HEK293T (cell line): ENCODE data around the gene PLBD1.

Experiments
- HDGF ChIP-seq: fragments of 450-650 bp; IDR thresholded peaks from 2 replicates; pipeline ENCODE4 v1.6.1; 2017; ENCODE audit warnings: antibody characterized with exemption, borderline replicate concordance
- TF ChIP-seq, protein P1 (sequence below): fragments of 450-650 bp; IDR thresholded peaks from 2 replicates; pipeline ENCODE4 v1.6.1; 2016

DNA sequence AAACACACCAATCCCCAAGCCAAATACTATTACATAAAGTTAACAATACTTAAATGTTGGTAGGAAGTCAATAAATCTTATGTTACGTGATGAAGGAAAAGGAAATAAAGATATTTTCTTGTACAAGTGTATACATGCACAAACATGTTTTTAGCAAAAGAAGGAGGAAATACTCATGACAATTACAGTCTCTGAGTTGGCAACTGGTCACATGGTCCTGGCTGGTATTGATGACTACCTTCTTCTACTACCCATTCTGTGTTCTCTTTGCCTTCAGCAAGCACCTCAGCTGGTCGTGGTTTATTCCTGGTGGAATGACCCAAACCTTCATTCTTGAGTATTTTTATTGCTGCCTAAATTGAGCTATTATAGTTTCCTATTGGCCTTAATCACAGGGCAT, 84.8 kb downstream of the PLBD1 start:
- no peak for TF ChIP-seq HDGF
- TF ChIP-seq, protein P1, sequence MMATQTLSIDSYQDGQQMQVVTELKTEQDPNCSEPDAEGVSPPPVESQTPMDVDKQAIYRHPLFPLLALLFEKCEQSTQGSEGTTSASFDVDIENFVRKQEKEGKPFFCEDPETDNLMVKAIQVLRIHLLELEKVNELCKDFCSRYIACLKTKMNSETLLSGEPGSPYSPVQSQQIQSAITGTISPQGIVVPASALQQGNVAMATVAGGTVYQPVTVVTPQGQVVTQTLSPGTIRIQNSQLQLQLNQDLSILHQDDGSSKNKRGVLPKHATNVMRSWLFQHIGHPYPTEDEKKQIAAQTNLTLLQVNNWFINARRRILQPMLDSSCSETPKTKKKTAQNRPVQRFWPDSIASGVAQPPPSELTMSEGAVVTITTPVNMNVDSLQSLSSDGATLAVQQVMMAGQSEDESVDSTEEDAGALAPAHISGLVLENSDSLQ: no peak
